Non-pigmented ciliary epithelial cell (primary cell): ENCODE results near the gene PIN1.

ENCODE experiments used
- DNase-seq: peaks from one replicate; pipeline ENCODE4 v3.0.0-alpha.2; 2010; ENCODE audit warnings: low read depth

Gene PIN1

DNA sequence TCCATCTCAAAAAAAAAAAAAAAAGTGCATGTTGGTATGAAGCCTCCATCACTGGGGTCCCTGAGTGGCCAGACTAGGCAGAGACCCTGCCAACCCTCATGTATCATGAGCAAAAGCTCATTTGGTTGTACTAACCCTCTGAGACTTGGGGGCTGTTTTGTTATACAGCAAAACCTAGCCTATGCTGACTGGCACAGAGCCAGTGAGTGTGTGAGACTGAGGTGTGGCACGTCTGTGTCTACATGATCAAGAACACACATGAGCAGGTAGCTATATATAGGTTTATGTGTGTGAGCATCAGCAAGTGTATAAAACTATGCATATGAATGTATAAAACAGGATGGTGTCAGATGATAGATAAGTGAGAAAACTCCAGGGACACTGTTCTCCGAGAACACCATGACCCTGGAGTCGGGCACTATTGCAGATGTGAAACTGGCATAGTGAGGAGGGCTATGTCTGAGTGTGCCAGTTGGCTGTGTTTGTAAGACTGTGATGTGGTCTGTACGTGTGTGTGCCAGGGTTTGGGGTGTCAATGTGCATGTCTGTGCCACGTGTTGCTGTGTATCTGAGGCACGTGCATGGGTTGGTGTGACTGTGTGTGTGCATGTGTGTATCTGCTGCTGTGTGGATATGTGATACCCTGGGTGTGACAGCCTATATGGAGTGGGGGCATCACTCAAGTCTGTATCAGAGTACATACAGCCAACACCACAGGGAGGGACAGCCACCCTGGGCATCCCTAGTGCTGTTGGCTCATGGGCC lies 56.7 kb downstream of the PIN1 start:
- no peak for DNase-seq
